Naive thymus-derived CD4-positive, alpha-beta T cell (primary cell): ENCODE data around the gene DPP8. TPM values are rescaled to one million over a fixed set of nuclear protein-coding genes. Genes with fewer than 3 reads are reported as not detected.

Source experiments
- ATAC-seq: fragments of 150-1000 bp; cut with Tn5 transposase; 2 replicates; pipeline ENCODE4 v1.10.0; 2021; ENCODE audit warnings: mild to moderate bottlenecking, moderate library complexity
- CTCF ChIA-PET: fragments of 350-600 bp; sonication (Branson Sonifier 250); formaldehyde crosslinking; loops from one replicate; lab custom pipeline; 2021; ENCODE audit warnings: antibody characterized with exemption; lab: Charles Lee
- POLR2A ChIA-PET: fragments of 350-600 bp; sonication (Branson Sonifier 250); formaldehyde crosslinking; loops from one replicate; lab custom pipeline; 2021; ENCODE audit warnings: antibody characterized with exemption, inconsistent platforms; lab: Charles Lee
- DNase-seq, 9 donors: peaks; one replicate each; pipeline versions ENCODE4 v3.0.0 to v3.0.0-alpha.2; 2020 to 2022; ENCODE audit warnings: mixed read lengths in 1 of 9
- H3K27ac ChIP-seq: one replicate; pipeline ENCODE4 v1.7.0; 2013; ENCODE audit warnings: mild to moderate bottlenecking, low read depth, low read length, moderate library complexity
- H3K27me3 ChIP-seq, 2 donors: one replicate each; pipeline ENCODE4 v1.7.0; 2013; ENCODE audit warnings: low read length in 2 of 2, mild to moderate bottlenecking in 2 of 2, moderate library complexity in 2 of 2; ENCODE audit not compliant: control insufficient read depth in 2 of 2, insufficient read depth in 2 of 2
- H3K36me3 ChIP-seq, 3 experiments: 1 replicate in 2 of 3; 2 replicates in 1 of 3; pipeline ENCODE4 v1.7.0; 2013; ENCODE audit warnings: low read length in 3 of 3, mild to moderate bottlenecking in 3 of 3, moderate library complexity in 1 of 3; ENCODE audit not compliant: insufficient read depth in 3 of 3, control insufficient read depth in 2 of 3
- H3K4me1 ChIP-seq, 2 donors: one replicate each; pipeline ENCODE4 v1.7.0; 2013; ENCODE audit warnings: low read length in 2 of 2, mild to moderate bottlenecking in 2 of 2, moderate library complexity in 1 of 2; ENCODE audit not compliant: control insufficient read depth in 2 of 2, insufficient read depth in 2 of 2
- H3K4me3 ChIP-seq: 2 replicates; pipeline ENCODE4 v1.7.0; 2013; ENCODE audit warnings: mild to moderate bottlenecking, low read length
- H3K9me3 ChIP-seq, 3 experiments: 1 replicate in 2 of 3; 2 replicates in 1 of 3; pipeline ENCODE4 v1.7.0; 2013; ENCODE audit warnings: low read length in 3 of 3; ENCODE audit not compliant: control insufficient read depth in 2 of 3
- H3K27ac Mint-ChIP-seq, 9 donors: one replicate each; pipeline ENCODE4 v1.8.0; 2020 to 2022; ENCODE audit warnings: mixed read lengths in 9 of 9, mild to moderate bottlenecking in 8 of 9, moderate library complexity in 5 of 9, inconsistent platforms in 2 of 9
- H3K27me3 Mint-ChIP-seq, 5 donors: one replicate each; pipeline ENCODE4 v1.8.0; 2021 to 2022; ENCODE audit warnings: mixed read lengths in 5 of 5, mild to moderate bottlenecking in 1 of 5
- H3K36me3 Mint-ChIP-seq, 5 donors: one replicate each; pipeline ENCODE4 v1.8.0; 2020 to 2022; ENCODE audit warnings: mixed read lengths in 5 of 5, mild to moderate bottlenecking in 3 of 5, inconsistent platforms in 1 of 5
- H3K4me1 Mint-ChIP-seq, 7 donors: one replicate each; pipeline ENCODE4 v1.8.0; 2020 to 2022; ENCODE audit warnings: mixed read lengths in 7 of 7, mild to moderate bottlenecking in 3 of 7, inconsistent platforms in 1 of 7
- H3K4me3 Mint-ChIP-seq, 10 donors: one replicate each; pipeline ENCODE4 v1.8.0; 2020 to 2022; ENCODE audit warnings: mild to moderate bottlenecking in 10 of 10, mixed read lengths in 10 of 10, moderate library complexity in 6 of 10, inconsistent platforms in 2 of 10
- H3K9me3 Mint-ChIP-seq, 11 donors: one replicate each; pipeline ENCODE4 v1.8.0; 2020 to 2022; ENCODE audit warnings: mixed read lengths in 11 of 11, mild to moderate bottlenecking in 4 of 11, inconsistent platforms in 1 of 11, moderate library complexity in 1 of 11
- intact Hi-C, 2 donors: fragments of 100-400 bp; cut with micrococcal nuclease; formaldehyde crosslinking; loops; one replicate each; pipeline ENCODE4 v1.15.1; 2023
- polyA plus RNA-seq, 2 donors: library from polyadenylated mRNA; unstranded; fragments of 300-500 nt; fragmentation: Illumina TruSeq; gene quantifications; one replicate each; pipeline ENCODE4 v1.2.3, GENCODE V29; 2021
- total RNA-seq, 6 experiments: library from RNA in 5 of 6; stranded (reverse) in 5 of 6; gene quantifications; 1 replicate in 5 of 6; 2 replicates in 1 of 6; pipeline ENCODE4 v1.2.3 and lab custom pipeline; 2021 to 2026

The DPP8 gene
- total and polyA plus RNA-seq, 7 experiments from 2014 or later: 38.4 to 54.6 (median 40.8) TPM

GRCh38 chr15:65410972-65411371 is 106.5 kb downstream of the DPP8 start:
- H3K4me1 Mint-ChIP-seq: peaks cover 0 to 6% (median 0%) of the 10 kb centered on the region in 7 donors
- H3K4me3 ChIP-seq: no peak overlapping the region
- ATAC-seq (no peak), DNase-seq (no peak)
- H3K36me3 Mint-ChIP-seq: no peaks in the 10 kb centered on the region
- no peaks in the 10 kb centered on the region for H3K9me3 Mint-ChIP-seq
- POLR2A ChIA-PET: no interaction called here
- CTCF ChIA-PET: no interaction called here
- H3K27me3 Mint-ChIP-seq: peaks cover 8 to 24% (median 9%) of the 10 kb centered on the region in 5 donors
- H3K27ac Mint-ChIP-seq: no peak overlapping the region
- H3K27ac ChIP-seq: no peak overlapping the region
- no peaks in the 10 kb centered on the region for H3K4me1 ChIP-seq
- intact Hi-C loops: no loop called here
- no peaks in the 10 kb centered on the region for H3K36me3 ChIP-seq
- H3K27me3 ChIP-seq: no peaks in the 10 kb centered on the region
- H3K9me3 ChIP-seq: no peaks in the 10 kb centered on the region
- H3K4me3 Mint-ChIP-seq: no peak overlapping the region

GRCh38 chr15:65410036-65410435 is 107.5 kb downstream of the DPP8 start:
- CTCF ChIA-PET: no interaction called here
- peaks cover 8 to 29% (median 9%) of the 10 kb centered on the region in 5 donors for H3K27me3 Mint-ChIP-seq
- Histone ChIP-seq H3K4me3 (no peak overlapping the region), H3K4me1 (no peaks in the 10 kb centered on the region), H3K27me3 (no peaks in the 10 kb centered on the region), H3K27ac (no peak overlapping the region), H3K9me3 (no peaks in the 10 kb centered on the region), H3K36me3 (no peaks in the 10 kb centered on the region)
- ATAC-seq (no peak), DNase-seq (no peak)
- H3K36me3 Mint-ChIP-seq: no peaks in the 10 kb centered on the region
- H3K4me3 Mint-ChIP-seq: no peak overlapping the region
- H3K27ac Mint-ChIP-seq: no peak overlapping the region
- H3K4me1 Mint-ChIP-seq: peaks cover 0 to 6% (median 0%) of the 10 kb centered on the region in 7 donors
- no peaks in the 10 kb centered on the region for H3K9me3 Mint-ChIP-seq
- intact Hi-C loops: no loop called here
- POLR2A ChIA-PET: no interaction called here

- ChIA-PET POLR2A (interaction anchor here (0.6 kb wide), 1 partner anchor 194 kb away, joined by 3 read pairs; no protein-coding TSS in a partner anchor), CTCF (no interaction called here)
- no peak for DNase-seq
- H3K4me3 Mint-ChIP-seq: no peak overlapping the region
- H3K27ac Mint-ChIP-seq: no peak overlapping the region
- Histone ChIP-seq H3K4me1 (no peaks in the 10 kb centered on the region), H3K36me3 (no peaks in the 10 kb centered on the region), H3K27me3 (no peaks in the 10 kb centered on the region), H3K27ac (no peak overlapping the region), H3K4me3 (no peak overlapping the region), H3K9me3 (no peaks in the 10 kb centered on the region)
- no peak for ATAC-seq
- H3K27me3 Mint-ChIP-seq: peaks cover 8 to 37% (median 16%) of the 10 kb centered on the region in 5 donors
- intact Hi-C loops: no loop called here
- peaks cover 0 to 6% (median 0%) of the 10 kb centered on the region in 7 donors for H3K4me1 Mint-ChIP-seq
- H3K9me3 Mint-ChIP-seq: no peaks in the 10 kb centered on the region
- H3K36me3 Mint-ChIP-seq: no peaks in the 10 kb centered on the region
These were observed 108.4 kb downstream of the DPP8 start for GRCh38 chr15:65409036-65409631.

- Histone ChIP-seq H3K27me3 (no peaks in the 10 kb centered on the region), H3K36me3 (no peaks in the 10 kb centered on the region), H3K4me1 (no peaks in the 10 kb centered on the region), H3K9me3 (no peaks in the 10 kb centered on the region), H3K4me3 (no peak overlapping the region), H3K27ac (no peak overlapping the region)
- no peak for ATAC-seq
- H3K27me3 Mint-ChIP-seq: peaks cover 13 to 43% (median 20%) of the 10 kb centered on the region in 5 donors
- POLR2A ChIA-PET: interaction anchor here (0.6 kb wide), 1 partner anchor 193 kb away, joined by 3 read pairs; no protein-coding TSS in a partner anchor
- H3K4me3 Mint-ChIP-seq: no peak overlapping the region
- CTCF ChIA-PET: no interaction called here
- peaks cover 0 to 6% (median 0%) of the 10 kb centered on the region in 7 donors for H3K4me1 Mint-ChIP-seq
- H3K36me3 Mint-ChIP-seq: no peaks in the 10 kb centered on the region
- H3K9me3 Mint-ChIP-seq: no peaks in the 10 kb centered on the region
- DNase-seq: no peak
- intact Hi-C loops: no loop called here
- H3K27ac Mint-ChIP-seq: no peak overlapping the region
These were observed 109.0 kb downstream of the DPP8 start for GRCh38 chr15:65408324-65409035.

- Mint-ChIP-seq H3K36me3 (no peaks in the 10 kb centered on the region), H3K9me3 (no peaks in the 10 kb centered on the region), H3K27me3 (peaks cover 13 to 46% (median 24%) of the 10 kb centered on the region in 5 donors), H3K4me3 (no peak overlapping the region), H3K4me1 (peaks cover 0 to 6% (median 0%) of the 10 kb centered on the region in 7 donors), H3K27ac (no peak overlapping the region)
- POLR2A ChIA-PET: no interaction called here
- Histone ChIP-seq H3K36me3 (no peaks in the 10 kb centered on the region), H3K27ac (no peak overlapping the region), H3K4me3 (no peak overlapping the region), H3K27me3 (no peaks in the 10 kb centered on the region), H3K9me3 (no peaks in the 10 kb centered on the region), H3K4me1 (no peaks in the 10 kb centered on the region)
- ATAC-seq (no peak), DNase-seq (no peak)
- CTCF ChIA-PET: interaction anchor here (0.6 kb wide), 1 partner anchor 836 kb away, joined by 4 read pairs; no protein-coding TSS in a partner anchor
- intact Hi-C loops: no loop called here
These were observed 111.0 kb downstream of the DPP8 start for GRCh38 chr15:65406424-65407000.

- Histone ChIP-seq H3K4me3 (no peak overlapping the region), H3K4me1 (no peaks in the 10 kb centered on the region), H3K9me3 (no peaks in the 10 kb centered on the region), H3K27me3 (no peaks in the 10 kb centered on the region), H3K36me3 (no peaks in the 10 kb centered on the region), H3K27ac (no peak overlapping the region)
- DNase-seq (no peak), ATAC-seq (no peak)
- intact Hi-C loops: no loop called here
- Mint-ChIP-seq H3K27me3 (peaks cover 15 to 50% (median 29%) of the 10 kb centered on the region in 5 donors), H3K36me3 (no peaks in the 10 kb centered on the region), H3K27ac (no peak overlapping the region), H3K4me3 (no peak overlapping the region), H3K9me3 (no peaks in the 10 kb centered on the region), H3K4me1 (peaks cover 0 to 9% (median 0%) of the 10 kb centered on the region in 7 donors)
- ChIA-PET POLR2A (no interaction called here), CTCF (interaction anchor here (0.6 kb wide), 1 partner anchor 836 kb away, joined by 4 read pairs; no protein-coding TSS in a partner anchor)
These were observed 111.6 kb downstream of the DPP8 start for GRCh38 chr15:65405791-65406423.
